GM18520 (cell line): Measurements from ENCODE around the gene FBLN2.
"Not testable (repeated sequence)": the region's sequence is repeated elsewhere in the genome, so short reads cannot be mapped to it uniquely, and the experiment has no call there.

Experiments
- ATAC-seq: cut with Tn5 transposase; IDR thresholded peaks from one replicate; pipeline ENCODE4 v1.9.1; 2021; ENCODE audit not compliant: unreplicated experiment

The FBLN2 gene

DNA sequence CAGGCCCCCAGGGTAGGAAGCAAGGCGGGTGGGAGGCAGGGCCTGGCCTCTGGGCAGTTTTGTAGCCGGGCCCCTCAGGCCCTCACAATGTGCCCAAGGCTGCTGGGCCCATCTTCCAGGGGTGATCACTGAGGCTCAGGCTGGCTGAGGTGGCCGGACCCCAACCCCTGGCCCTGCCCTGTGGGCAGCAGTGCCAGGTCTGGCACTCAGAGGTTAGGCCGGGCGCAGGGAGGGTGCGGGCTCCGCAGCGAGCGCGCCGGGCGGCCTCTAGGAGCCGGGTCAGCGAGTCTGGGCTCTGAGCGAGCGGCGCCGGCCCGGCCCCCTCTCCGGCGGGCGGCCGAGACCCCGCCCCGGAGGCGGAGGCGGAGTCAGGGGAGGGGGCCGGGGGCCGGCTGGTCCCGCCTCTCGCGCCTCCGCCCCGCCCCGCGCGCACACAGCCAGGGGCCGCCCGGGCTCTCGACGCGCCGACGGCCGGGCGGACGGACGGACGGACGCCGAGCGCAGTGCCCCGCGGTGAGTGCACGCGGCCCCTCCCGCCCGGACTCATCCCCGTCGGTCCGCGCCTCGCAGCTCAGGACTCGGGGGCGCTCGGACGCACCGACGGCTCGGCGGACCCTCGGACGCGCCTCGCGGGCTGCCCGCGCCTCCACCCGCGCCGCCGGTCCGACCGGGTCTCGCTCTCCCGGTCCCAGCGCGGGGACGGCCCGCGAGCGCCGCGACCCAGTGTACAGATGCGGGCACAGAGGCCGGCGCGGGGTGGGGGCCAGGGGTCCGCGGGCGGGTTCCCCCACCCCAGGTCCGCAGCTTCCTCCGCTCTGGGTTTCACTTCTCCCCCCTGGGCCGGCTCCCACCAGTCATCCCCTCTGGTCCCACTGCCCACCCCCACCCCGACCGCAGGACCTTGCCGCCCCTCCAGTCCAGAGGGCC, at the start of gene FBLN2:
FBLN2 (plus strand) TSS at position 430 of the 927 bp plus-strand sequence. CDS start 21,231 bp downstream, outside the sequence.
- ATAC-seq, result no peak

GRCh38 chr3:13499246-13499645, 49.7 kb upstream of the FBLN2 start:
- not testable (repeated sequence) for ATAC-seq

GRCh38 chr3:13500133-13500885, 48.6 kb upstream of the FBLN2 start:
- ATAC-seq, result no peak

- no peak for ATAC-seq
Measured at GRCh38 chr3:13501056-13501455, 47.9 kb upstream of the FBLN2 start.

- no peak for ATAC-seq
Measured at GRCh38 chr3:13501521-13501920, 47.4 kb upstream of the FBLN2 start.

DNA sequence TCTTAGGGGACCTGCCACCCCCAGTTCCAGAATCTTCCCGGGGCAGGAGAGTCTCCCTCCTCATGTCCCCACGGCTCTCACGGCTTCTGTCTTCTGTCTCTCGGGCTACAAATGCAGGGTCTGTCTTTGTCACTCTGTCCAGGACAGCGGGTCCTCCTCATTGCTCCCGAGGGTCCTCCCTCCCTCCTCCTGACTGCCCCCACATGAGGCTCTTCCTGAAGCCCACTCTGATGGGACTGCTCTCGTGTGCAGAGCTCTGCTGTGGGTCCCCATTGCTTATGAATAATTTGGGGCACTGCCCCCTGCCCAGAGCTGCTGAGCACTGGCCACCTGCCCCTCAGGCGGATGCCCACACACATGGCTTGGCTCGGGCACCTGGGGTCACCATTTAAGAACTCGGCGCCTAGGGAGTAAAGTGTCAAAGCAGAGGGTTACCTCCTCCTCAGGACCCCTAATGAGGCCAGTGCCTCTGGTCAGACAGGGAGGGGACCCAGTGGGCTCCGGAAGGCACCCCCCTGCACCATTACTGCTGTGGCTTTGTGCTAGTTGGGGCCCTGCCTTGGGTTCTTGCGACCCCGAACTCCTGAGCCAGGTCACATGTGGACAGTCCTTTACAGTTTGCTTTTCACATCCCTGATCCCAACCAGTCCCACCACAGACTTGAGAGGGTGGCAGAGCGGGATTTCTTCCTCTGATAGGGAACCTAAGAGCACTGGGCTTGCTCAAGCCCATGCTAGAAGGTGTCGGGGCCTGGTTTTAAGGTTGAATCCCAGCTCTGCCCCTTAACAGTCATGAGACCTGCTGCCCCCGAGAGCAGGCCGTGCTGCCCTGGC, 46.8 kb upstream of the FBLN2 start:
- ATAC-seq, result no peak

DNA sequence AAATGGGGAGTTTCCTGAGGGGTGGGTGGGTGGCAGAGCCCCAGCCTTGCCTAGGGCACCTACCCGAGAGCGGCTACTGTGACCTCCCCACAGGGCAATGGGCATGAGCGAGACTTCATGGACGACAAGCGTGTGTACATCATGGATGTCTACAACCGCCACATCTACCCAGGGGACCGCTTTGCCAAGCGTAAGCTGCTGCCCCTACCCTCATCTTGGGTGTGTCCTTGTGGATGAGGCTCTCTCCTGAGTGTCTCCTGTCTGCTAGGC, 46.2 kb upstream of the FBLN2 start:
- no peak for ATAC-seq

- no peak for ATAC-seq
Measured at GRCh38 chr3:13504161-13504831, 44.6 kb upstream of the FBLN2 start.

GRCh38 chr3:13505147-13506130, 43.5 kb upstream of the FBLN2 start:
- no peak for ATAC-seq

DNA sequence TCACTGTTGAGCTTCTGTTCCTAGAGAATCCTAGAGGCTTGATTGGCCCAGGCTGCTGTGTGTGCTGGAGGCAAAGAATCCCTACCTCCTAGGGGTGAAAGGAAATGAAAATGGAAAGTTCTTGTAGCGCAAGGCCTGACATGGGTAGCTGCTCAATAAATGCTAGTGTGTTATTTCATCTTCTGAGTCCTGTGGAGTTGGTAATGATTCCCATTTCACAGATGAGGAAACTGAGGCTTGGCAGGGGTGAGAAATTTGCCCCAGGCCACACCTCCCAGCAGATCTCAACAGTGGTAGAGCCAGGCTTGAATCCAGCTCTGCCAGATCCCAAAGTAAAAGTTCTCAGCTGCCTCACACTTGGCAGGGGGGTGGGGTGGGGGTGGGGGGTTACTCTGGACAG, 42.7 kb upstream of the FBLN2 start:
- ATAC-seq, result no peak

DNA sequence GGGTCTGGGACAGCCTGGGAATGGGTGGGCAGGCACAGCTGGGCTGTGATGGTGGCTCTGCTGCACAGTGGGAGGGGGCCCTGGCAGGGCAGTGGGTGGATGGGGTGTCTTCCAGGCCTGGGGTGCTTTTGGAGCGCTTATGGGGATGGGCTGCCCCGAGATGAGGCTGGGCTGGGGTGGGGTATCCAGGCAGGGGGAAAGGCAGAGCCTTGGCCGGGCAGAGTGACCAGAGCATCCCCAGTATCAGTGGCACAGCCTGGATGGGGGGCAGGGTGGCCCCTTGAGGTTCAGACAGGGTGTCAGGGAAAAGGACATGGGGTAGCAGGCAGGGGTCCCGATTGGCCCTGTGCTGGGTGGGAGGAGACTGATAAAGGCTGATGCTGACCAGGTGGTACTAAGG, 42.2 kb upstream of the FBLN2 start:
- ATAC-seq, result no peak

DNA sequence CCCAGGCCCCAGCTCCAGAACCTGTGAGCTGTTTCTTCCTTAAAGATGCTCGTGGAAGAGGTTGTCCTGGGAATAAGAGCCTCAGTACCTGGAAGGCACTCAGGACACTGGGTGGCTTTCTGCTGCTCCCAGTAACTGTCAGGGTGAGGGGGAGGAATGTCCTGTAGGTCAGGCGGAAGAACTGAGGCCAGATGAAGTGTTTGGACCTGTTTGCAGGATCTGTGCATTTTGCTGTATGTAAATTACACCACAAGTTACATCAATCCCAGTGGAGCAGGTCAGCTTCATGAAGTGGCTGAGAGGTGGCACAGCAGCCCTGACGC, 41.7 kb upstream of the FBLN2 start:
- no peak for ATAC-seq

DNA sequence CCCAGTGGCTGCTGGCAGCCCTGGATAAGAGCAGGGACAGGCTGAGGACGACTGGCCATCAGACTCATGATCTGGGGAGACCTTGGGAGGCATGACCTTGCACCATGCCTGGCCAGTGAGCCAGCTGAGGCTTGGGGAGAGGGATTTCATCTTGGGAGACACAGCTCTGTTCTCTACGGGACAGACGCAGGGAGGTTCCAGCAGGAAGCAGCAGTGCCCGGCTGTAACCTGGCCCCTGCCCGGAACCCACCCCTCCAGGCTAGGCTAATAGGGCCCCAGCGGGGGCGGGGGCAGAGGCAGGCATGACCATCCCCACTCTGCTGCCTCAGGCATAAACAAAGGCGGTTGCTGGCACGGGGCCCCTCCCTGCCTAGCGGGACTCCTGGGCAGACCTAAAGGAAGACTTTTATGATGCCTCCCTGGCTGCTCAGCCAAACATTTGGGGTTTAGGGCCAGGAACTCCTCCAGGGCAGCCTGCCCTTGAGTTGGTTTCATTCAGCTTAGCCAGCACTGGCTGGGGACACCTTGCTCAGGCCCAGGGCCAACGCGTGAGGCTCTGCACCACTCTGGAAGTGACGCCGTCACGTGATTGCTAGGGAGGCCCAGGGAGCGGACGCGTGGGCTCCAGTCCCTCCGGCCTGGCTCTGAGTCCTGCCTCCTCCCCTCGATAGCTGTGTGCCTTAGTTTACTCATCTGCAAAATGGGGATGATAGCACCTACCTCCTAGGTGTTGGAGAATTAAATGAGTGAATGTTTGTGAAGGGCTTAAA, 41.2 kb upstream of the FBLN2 start:
- no peak for ATAC-seq

- no peak for ATAC-seq
Measured at GRCh38 chr3:13508496-13508895, 40.4 kb upstream of the FBLN2 start.

- no peak for ATAC-seq
Measured at GRCh38 chr3:13509059-13509815, 39.7 kb upstream of the FBLN2 start.

- ATAC-seq, result no peak
Measured at GRCh38 chr3:13509816-13510192, 39.1 kb upstream of the FBLN2 start.

DNA sequence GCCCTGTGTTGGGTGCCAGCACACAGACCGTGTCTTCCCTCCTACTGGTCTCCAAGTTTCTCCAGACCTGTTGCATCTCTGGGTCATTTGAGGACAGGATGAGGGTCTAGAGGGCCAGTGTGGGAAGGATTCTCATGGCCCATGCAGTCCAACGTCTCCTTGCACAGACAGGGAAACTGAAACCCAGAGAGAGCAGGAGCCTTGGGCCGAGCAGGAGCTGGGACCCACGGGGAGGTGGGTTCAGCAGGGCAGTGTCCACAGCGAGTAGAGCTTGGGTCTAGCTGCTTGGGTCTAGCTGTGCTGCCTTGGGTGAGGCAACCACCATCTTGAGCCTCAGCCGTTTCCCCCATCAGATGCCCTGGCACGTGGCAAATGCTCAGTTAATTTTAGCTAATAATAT, 36.5 kb upstream of the FBLN2 start:
- ATAC-seq, result no peak
